Measurements from ENCODE around the gene RANGRF.
"Not testable (repeated sequence)": the region's sequence is repeated elsewhere in the genome, so short reads cannot be mapped to it uniquely, and the experiment has no call there.

Gene RANGRF

GRCh38 chr17:8288336-8289102, at the start of gene RANGRF:
TSS of gene RANGRF (plus strand) at chr17:8288670. CDS start at chr17:8288789, 119 bp downstream.
- DNase-seq (ENCODE audit: low spot score), result peak; percentile 97

DNA sequence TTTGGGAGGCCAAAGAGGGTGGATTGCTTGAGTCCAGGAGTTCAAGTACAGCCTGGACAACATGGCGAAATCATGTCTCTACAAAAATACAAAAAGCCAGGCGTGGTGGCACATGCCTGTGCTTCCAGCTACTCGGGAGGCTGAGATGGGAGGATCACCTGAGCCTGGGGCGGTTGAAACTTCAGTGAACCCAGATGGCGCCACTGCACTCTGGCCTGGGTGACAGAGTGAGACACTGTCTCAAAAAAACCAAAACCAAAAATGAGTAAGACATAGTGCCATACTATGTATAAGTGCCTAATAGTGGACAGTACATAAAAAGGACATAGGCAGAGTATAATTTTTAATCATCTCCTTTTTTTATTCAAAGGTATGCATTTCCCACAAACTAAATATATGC, 44.6 kb upstream of the RANGRF start:
- no peak for DNase-seq (ENCODE audit: low spot score)

DNA sequence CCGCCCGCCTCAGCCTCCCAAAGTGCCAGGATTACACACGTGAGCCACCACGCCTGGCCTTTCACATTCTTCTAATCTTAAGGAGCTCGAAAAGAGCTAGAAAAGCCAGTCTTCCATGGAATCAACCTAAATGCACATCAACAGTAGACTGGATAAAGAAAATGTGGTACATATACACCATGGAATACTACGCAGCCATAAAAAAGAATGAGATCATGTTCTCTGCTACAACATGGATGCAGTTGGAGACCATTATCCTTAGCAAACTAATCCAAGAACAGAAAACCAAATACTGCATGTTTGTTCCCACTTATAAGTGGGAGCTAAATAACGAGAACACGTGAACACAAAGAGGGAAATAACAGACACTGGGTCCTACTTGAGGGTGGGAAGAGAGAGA, 43.7 kb upstream of the RANGRF start:
- DNase-seq (ENCODE audit: low spot score), result no peak

DNA sequence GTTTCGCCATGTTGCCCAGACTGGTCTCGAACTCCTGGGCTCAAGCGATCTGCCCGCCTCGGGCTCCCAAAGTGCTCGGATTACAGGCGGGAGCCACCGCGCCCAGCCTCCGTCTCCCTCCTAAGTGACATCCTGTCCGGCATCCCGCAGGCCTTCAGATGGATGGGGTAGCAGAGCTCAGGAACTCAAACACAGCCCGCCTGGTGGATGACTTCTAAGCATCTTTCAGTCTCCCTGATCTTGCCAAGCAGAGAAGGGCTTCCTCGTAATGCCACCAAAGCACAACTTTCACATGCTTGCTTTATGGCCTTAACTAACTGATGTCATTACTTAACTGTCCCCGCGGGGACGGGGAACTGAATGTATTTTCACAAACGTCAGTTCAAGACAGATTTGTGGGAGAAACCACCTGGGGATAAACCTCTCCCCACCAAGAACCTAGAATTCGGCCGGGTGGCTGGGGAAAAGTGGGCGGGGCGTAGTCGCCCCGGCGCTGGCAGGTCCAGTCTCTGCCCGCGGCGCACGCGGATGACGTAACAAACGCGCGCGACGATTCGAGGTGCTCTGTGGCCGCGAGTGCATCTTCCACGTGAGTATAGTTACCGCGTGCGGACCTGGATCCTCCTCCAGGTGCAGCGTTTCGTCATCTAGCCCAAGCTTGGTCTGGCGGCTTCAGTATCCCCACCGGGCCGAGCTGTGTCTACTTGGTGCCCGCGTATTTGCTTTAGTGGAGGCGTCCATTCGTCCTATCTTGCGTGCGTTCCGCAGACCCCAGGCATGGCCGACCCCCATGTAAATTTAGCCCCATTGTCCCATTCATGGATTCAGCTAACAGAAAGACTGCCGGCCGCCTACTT, 39.5 kb upstream of the RANGRF start, which contains the start of gene PFAS:
TSS of gene PFAS (plus strand) at position 539 of the 857 bp plus-strand sequence. CDS start 4,649 bp downstream, outside the sequence.
- DNase-seq (ENCODE audit: low spot score), result peak; percentile 95

DNA sequence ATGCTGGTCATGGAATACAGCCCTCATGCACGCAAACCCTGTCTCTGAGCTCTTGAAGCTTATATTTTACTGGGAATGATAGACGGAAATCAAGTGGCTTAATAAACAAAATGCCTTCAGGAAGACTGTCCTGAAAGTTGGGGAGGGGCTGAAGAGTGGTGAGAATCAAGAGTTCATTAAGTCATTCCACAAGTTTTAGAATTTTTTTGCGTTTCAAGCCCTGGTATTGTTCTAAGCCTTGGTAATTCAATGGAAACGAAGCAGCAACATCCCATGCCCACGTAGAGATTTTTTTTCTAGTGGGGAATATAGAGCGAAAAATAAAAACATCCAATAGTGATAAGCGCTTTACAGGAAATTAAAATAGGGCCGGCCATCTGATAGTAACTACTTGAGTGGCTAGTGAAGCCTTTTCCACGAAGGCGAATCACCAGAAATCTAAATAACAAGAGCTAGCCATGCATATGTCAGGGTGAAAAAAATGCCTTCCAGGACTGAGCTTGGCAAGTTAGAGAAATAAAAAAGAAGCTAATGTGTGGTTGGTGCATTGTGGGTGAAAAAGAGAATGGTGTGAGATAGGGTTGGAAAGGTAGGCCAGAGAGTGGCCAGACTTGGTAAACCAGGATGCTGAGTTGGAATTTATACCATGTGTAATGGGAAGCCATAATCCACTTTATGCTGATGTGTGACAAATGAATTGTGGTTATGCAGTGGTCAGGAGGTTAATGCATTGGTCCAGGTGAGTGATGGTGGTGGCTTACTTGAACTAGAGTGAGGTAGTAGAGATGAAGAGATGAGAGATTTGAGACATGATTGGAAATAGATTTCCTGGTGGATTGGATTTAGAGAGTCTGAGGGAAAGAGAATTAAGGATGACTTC, 38.6 kb upstream of the RANGRF start:
- no peak for DNase-seq (ENCODE audit: low spot score)

DNA sequence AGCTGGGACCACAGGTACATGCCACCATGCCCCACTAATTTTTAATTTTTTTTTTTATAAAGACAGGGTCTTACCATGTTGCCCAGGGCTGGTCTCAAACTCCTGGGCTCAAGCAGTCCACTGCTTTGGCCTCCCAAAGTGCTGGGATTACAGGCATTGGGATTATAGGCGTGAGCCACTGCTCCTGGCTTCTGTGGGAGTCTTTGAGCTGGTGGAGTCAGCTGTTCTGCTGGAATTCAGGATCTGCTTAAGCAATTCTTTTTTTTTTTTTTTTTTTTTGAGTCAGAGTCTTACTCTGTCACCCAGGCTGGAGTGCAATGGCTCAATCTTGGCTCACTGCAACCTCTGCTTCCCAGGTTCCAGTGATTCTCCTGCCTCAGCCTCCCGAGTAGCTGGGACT, 37.1 kb upstream of the RANGRF start:
- DNase-seq (ENCODE audit: low spot score), result not testable (repeated sequence)

GRCh38 chr17:8253801-8254200, 34.7 kb upstream of the RANGRF start:
- no peak for DNase-seq (ENCODE audit: low spot score)

GRCh38 chr17:8254881-8255280, 33.6 kb upstream of the RANGRF start:
- no peak for DNase-seq (ENCODE audit: low spot score)

DNA sequence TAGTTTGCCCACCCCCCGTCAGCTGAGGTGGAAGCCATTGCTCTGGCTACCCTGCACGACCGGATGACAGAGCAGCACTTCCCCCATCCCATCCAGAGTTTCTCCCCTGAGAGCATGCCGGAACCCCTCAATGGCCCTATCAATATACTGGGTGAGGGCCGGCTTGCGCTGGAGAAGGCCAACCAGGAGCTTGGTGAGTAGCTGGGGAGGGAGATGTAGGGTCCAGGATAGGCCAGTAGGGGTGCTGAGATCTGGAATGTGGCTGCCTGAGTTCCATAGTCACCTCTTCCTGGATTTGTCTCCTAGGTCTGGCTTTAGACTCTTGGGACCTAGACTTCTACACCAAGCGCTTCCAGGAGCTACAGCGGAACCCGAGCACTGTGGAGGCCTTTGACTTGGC, 33.0 kb upstream of the RANGRF start:
- DNase-seq (ENCODE audit: low spot score), result no peak

DNA sequence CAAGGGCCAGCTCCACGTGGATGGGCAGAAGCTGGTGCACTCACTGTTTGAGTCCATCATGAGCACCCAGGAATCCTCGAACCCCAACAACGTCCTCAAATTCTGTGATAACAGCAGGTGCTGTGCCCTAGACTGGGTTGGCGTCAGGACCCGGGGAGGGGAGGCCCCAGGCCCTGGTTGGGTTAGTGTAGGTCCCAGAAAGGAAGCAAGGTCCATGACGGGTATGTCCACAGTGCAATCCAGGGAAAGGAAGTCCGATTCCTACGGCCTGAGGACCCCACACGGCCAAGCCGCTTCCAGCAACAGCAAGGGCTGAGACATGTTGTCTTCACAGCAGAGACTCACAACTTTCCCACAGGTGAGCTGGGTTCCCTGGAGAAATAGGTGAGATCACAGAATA, 32.2 kb upstream of the RANGRF start:
- no peak for DNase-seq (ENCODE audit: low spot score)

GRCh38 chr17:8256691-8257090, 31.8 kb upstream of the RANGRF start:
- DNase-seq (ENCODE audit: low spot score), result no peak

GRCh38 chr17:8257801-8258200, 30.7 kb upstream of the RANGRF start:
- no peak for DNase-seq (ENCODE audit: low spot score)

- DNase-seq (ENCODE audit: low spot score), result no peak
Observed at GRCh38 chr17:8264320-8264719, 24.1 kb upstream of the RANGRF start.

GRCh38 chr17:8264836-8265542, 23.5 kb upstream of the RANGRF start:
- DNase-seq (ENCODE audit: low spot score), result no peak

GRCh38 chr17:8266648-8267479, 21.6 kb upstream of the RANGRF start:
- no peak for DNase-seq (ENCODE audit: low spot score)

DNA sequence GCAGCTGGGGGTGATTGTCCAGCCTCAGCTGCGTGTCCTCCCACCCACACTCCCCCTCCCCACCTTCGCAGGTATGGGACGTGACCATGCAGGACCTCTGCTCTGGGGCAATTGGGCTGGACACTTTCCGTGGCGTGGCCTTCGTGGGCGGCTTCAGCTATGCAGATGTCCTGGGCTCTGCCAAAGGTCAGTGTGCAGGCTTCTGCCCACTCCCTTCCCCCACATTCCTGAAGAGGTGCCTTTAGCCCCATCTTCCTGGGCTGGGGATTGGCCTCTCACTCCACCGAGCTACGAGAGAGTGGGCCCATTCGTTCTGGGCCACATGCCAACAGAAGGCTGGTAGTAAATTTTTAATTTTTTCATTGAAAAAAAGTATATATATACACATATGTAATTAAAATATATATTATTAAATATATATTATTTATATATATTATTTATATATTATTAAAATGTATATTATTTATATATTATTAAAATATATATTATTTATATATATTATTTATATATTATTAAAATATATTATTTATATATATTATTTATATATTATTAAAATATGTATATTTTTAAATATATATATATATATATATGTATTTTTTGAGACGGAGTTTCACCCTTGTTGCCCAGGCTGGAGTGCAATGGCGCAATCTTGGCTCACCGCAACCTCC, 20.9 kb upstream of the RANGRF start:
- no peak for DNase-seq (ENCODE audit: low spot score)

DNA sequence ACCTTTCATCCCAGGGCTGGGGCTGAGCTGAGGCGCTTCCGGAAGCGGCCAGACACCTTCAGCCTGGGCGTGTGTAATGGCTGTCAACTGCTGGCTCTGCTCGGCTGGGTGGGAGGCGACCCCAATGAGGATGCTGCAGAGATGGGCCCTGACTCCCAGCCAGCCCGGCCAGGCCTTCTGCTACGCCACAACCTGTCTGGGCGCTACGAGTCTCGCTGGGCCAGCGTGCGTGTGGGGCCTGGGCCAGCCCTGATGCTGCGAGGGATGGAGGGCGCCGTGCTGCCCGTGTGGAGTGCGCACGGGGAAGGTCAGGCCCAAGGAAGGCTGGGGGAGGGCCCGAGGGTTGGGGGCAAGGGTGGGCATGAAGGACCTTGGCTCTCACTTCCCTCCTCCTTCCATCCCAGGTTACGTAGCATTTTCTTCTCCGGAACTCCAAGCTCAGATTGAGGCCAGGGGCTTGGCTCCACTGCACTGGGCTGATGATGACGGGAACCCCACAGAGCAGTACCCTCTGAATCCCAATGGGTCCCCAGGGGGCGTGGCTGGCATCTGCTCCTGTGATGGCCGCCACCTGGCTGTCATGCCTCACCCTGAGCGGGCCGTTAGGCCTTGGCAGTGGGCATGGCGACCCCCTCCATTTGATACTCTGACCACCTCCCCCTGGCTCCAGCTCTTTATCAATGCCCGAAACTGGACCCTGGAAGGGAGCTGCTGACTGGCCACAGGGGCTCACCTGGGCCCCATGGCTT, 19.7 kb upstream of the RANGRF start:
- DNase-seq (ENCODE audit: low spot score), result no peak

DNA sequence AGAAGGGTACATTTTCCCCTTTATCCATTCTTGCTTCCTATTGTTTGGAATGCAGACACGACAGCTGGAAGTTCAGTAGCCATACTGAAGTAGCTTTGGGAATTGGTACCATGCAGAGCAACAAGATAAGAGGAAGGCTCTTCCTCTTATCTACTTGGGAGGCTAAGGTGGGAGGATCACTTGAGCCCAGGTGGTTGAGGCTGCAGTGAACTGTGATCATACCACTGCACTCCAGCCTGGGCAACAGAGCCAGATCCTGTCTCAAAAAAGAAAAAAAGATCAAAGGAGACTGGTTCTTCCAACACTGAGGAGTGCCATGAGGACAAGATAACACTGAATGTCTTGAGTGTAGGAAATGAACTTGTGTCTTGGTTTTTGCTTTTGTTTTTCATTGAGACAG, 16.0 kb upstream of the RANGRF start:
- no peak for DNase-seq (ENCODE audit: low spot score)

- no peak for DNase-seq (ENCODE audit: low spot score)
Observed at GRCh38 chr17:8273884-8274444, 14.5 kb upstream of the RANGRF start.
